GM19395 (cell line): ENCODE measurements around the gene RASA2.
"Not testable (repeated sequence)": the region's sequence is repeated elsewhere in the genome, so short reads cannot be mapped to it uniquely, and the experiment has no call there.

Experiments used
- ATAC-seq: cut with Tn5 transposase; IDR thresholded peaks from one replicate; pipeline ENCODE4 v1.9.1; 2021; ENCODE audit warnings: mild to moderate bottlenecking, moderate library complexity; ENCODE audit not compliant: unreplicated experiment

Gene RASA2

DNA sequence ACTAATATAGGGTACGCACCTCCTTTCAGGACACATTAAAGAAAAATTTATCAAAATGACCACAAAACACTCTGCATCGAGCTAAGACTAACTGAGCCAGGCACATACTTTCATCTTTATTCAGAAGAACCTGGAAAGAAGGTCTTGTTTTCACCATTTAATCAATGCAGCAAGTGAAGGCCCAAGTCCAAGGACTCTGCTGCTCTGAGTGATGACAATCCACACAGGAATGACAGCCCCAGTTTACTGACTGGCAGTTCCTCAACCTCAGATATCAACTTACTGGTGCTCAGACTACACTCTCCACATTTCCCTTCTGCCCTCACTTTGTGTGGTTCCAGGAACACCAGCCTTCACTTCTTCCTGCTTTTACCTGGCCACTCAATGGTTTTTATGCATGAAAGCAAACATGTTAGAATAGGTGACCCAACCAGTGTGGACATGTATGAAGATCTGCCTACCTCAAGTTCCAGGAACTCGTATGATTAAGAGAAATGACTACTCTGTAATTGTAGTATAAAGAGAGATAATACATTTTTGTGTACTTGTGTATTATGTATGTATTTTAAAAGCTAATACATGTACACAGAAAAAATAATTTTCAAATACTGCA lies 29.1 kb upstream of the RASA2 start:
- ATAC-seq: no peak

DNA sequence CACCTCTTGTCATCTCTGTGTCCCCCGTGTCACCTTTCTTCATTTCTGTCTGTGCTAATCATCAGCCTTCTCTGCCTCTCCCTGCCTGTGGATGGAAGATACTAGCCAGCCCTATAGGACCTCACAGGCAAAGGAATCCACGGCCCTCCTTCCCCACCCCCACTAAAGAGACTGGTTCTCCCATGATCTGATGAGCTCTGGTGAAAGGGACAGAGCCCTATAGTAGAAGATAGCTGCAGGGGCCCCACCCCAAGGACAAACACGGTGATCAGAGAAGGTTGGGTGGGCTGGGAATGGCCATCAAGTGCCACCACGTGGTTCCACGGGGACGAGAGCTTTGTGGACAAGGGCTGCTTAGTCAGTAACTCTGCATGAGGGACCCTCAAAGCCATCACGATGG lies 27.8 kb upstream of the RASA2 start:
- ATAC-seq: no peak

DNA sequence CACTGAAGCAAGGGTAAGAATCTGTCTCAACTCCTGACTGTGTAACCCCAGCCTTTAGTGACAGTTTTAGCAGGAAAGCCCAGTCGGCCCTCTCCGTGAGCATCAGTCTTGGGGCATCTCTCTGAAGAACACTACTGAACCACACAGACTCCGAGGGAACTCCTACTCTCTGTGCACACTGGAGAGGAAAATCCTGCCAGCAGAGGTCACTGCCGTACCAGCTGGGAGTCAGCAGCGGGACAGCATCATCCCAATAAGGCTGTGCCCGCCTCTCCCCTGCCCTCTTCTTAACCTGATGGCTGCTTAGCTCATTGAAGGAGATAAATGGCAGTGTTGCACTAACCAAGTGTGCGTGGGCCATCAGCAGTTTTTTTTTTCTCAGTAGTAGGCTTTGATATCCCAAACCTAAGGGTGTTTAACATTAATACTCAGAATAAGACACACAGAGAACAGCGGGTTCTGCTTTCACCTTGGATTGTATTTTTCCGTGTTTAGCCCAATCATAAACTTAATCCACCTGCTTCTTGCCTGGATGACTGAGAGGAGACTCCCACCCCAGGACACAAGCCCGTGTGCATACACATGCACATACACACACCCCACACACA lies 26.6 kb upstream of the RASA2 start:
- ATAC-seq: no peak

DNA sequence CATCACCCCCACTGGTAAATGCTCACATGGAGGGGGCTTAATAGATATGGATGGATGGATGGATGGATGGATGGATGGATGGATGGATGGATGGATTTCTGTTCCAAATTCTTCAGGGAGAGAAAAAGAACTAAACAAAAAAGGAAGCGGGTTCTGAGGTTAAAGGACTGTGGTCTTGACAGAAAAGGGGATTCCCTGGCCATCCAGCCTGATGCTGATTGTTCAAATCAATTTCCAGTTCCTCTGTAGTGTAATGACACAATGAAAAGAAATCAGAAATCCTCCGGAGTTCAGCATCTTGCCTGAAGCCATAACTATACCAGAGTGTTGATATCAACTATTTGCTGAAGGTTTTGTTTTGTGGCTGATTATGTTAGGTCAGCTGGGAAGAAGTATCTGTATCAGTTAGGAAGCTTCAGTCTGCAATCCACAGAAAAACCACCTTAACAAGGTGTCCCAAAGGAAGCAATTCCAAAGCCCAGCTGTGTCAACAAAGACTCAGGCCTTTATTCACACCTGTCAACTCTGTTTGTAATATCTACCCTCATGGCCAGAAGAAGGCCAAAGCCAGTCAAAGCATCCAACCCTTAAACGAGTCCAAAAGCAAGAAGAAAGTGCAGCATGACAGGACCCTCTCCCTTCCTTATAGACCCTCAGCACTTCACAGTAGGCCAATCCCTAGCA lies 24.5 kb upstream of the RASA2 start:
- no peak for ATAC-seq

DNA sequence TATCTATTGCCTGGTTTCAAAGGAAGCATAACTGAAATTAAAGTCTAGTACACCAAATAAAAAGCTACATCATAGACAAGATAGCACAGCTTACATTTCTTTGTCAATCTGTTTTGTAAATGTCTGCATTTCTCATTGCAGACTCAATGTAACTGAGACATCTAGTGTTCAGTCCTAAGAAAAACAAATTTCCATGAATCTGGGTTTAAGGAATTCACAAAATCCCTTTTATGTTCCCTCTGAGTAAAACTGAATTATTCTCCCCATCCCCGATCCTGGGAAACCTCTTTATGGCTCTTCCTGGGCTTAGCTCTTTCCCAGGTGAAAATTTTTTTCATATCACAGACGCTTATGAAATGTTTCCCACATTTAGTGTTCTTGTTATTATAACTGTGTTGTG lies 21.6 kb upstream of the RASA2 start:
- no peak for ATAC-seq

DNA sequence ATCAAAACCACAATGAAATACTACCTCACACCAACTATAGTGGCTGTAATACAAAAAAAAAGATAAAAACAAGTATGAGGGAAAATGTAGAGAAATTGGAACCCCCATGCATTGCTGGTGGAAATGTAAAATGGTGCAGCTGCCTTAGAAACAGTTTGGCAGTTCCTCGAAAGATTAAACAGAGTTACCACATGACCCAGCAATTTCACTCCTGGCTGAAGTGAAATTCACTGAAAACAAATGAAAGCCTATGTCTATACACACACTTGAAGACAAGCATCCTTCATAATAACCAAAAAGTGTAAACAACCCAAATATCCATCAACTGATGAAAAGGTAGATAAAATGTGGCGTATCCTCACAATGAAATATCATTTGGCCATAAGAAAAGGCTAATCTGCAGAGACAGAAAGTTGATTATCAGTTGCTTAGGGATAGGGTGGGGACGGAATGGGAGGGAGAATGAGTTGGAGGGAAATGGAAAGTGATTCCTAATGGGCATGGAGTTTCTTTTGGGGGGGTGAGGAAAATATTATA lies 20.1 kb upstream of the RASA2 start:
- no peak for ATAC-seq

DNA sequence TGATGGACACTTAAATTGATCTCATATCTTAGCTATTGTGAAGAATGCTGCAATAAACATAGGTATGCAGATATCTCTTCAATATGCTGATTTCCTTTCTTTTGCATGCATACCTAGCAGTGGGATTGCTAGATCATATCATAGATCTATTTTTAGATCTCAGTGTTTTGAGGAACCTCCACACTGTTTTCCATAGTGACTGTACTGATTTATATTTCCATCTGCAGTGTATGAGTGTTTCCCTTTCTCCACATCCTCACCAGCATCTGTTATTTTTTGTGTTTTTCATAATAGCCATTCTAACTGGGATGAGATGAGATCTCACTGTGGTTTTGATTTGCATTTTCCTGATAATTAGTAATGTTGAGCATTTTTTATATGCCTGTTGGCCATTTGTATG lies 17.1 kb upstream of the RASA2 start:
- no peak for ATAC-seq

DNA sequence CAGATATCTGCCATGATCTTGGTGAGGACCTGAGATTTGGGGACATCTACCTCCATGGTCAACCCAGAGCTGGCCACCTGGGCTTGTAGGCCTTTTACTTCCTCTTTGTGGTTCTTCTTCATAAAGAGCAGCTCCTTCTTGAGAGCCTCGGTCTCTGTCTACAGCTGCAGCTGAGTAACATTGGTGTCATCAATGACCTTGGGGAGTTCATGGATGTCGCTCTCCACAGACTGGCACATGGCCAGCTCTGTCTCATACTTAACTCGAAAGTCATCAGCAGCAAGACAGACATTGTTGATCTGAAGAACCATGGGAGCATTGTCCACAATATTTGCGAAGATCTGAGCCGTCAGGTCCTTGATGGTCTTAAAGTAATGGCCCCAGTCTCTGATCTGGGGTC lies 15.7 kb upstream of the RASA2 start:
- no peak for ATAC-seq

DNA sequence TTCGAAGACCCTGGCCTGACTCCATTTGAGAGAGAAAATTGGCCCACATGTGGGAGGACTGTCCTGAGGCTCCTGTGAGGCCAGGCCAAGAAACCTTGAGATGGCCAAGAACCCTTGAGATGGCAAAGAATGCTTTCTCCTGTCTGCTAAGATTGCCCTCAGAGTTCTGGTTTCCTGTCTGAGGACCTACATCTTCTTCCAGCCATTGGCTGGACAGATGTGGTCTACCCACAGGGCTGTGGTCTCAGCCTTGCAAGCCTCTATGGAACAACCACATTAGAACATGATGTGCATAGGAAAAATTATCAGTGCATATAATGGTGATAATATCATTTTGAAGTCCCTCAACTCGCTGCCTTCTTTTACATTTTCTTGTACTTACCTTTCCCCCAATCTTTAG lies 10.8 kb upstream of the RASA2 start:
- ATAC-seq: no peak

DNA sequence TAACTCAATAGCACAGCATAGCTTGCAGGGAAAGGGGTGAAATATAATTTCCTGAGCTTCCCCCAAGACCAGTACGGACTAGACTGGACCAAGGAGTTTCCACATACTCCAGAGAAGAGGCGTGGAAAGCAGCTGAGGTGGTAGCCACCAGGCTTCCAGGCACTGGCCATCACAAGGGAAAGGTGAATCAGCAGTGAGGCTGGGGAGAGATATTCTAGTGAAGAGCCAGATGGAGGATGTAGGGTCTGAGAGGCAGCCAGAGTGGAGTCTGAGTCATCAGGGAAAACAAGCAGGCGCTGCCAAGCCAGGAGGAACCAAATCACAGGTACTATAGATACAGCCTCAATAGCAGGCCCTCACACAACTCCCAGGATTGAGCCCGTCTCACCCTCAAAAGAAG lies 9.6 kb upstream of the RASA2 start:
- no peak for ATAC-seq

DNA sequence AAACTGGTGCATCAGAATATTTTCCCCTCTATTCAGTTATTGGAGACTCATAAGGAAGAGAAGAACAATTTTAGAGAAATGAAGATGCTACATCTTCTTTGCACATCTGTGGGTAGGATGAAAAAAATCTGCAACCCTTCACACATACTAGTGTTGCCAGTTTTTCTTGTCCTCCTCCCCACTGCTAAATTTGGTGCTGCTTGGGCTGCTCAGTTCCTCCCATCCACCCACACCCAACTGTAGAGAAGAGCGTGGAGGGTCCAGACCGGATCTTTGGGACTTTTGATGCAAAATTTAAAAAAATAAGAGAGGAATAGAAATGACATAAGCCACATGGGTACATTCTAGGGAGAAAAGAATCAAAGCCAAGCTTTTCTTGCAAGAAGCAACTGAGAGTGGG lies 8.7 kb upstream of the RASA2 start:
- no peak for ATAC-seq

DNA sequence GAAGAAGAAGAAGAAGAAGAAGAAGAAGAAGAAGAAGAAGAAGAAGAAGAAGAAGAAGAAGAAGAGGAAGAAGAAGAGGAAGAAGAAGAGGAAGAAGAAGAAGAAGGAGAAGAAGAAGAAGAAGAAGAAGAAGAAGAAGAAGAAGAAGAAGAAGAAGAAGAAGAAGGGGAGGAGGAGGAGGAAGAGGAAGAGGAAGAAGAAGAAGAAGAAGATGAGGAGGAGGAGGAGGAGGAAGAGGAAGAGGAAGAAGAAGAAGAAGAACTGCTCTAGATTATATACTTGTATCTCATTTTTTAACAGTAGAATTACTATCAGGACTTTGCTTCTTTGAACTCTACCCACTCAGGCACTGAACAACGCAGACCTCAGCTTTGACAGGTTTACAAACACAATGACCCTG lies 8.0 kb upstream of the RASA2 start:
- not testable (repeated sequence) for ATAC-seq

DNA sequence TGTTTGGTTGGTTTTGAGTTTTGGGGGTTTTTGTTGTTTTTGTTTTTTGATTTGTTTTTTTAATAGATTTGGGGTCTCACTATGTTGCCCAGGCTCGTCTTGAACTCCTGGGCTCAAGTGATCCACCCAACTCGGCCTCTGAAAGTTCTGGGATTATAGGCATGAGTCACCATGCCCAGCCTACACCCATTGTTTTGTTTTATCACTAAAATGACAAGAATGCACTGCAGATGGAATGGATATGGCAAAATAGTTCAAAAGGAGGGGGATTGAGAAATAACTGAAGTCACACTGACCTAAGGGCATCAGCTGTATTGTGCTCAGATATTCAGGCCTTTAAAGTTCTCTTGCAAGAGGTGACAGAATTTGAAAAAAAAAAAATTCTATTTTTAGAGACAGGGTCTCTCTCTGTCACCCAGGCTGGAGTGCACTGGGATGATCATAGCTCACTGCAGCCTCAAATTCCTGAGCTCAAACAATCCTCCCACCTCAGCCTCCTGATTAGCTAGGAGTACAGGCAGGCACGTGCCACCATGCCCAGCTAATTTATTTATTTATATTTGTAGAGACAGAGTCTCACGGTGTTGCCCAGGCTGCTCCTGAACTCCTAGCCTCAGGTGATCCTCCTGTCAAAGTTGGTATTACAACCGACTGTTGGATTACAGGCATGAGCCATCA lies 4.4 kb upstream of the RASA2 start:
- ATAC-seq: no peak

DNA sequence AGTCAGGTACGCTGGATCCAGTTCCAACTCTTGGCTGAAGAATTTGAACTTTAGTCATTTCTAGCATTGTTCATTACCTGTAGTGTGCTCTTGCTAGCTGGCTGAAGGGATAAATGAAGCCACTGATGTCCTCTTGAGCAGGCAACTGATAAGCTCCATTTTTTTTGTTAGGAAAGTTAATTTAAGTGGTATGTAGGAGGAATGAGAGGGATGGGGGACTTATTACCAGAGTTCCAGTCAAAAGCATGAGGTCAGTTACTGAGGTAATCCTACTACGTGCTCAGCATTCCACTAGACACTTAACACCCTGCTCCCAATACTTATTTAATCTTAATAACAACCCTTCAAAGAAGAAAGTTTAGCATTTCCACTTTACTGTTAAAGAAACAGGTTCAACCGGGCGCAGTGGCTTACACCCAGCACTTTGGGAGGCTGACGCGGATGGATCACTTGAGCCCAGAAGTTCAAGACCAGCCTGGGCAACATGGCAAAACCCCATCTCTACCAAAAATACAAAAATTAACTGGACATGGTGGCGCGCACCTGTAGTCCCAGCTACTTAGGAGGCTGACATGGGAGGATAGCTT lies 2.0 kb upstream of the RASA2 start:
- ATAC-seq: no peak

DNA sequence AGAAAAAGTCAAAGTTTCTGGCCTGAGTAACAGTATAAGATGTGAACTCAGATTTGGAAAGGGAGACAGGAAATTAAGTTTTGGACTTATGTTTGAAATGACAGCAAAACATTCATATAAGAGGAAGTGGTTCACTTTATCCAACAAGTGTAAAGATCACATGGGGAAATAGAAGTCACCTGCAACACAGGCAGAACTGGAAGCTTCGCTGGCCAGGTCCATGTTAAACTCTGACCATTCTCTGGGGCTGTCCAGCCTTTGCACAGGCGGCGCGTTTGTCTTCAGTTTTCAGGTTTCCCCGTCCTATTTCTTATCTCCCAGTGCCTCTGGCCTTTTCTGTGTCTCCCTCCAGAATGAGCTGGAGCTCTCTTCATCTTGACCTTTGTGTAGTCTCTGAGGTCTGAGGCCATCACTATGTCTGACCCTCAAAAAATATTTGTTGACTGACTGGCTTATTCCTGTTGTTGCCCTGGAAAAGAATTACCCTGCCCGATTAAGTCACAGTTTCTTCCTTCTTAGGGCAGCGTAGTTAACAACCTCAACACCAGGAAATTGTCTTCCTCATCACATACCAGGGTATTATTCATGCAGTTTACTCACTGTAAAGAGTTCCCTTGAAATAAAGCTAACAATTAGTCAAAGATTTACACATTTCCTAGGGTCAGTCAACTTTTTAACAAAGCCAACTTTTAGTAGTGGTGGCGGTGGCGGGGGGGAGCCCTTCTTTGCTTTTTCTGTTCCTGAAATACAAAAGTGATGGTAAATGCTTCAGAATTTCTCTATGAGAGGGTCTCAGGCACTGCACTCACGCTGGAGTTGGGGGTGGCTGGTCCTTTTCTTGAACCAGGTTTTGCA lies 959 bp upstream of the RASA2 start:
- ATAC-seq: no peak

DNA sequence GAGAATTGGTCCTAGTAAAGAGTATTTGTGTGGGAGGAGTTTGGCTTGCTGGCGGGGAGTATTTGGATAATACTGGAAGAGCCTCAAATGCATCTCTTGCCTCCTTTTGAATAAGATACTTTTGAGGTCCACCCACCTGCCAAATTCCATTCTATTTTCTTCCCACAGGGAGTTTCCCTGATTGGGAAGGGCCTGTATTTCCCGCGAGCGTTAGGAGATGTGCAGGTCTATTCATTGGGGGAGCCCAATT lies 406 bp upstream of the RASA2 start:
- no peak for ATAC-seq

DNA sequence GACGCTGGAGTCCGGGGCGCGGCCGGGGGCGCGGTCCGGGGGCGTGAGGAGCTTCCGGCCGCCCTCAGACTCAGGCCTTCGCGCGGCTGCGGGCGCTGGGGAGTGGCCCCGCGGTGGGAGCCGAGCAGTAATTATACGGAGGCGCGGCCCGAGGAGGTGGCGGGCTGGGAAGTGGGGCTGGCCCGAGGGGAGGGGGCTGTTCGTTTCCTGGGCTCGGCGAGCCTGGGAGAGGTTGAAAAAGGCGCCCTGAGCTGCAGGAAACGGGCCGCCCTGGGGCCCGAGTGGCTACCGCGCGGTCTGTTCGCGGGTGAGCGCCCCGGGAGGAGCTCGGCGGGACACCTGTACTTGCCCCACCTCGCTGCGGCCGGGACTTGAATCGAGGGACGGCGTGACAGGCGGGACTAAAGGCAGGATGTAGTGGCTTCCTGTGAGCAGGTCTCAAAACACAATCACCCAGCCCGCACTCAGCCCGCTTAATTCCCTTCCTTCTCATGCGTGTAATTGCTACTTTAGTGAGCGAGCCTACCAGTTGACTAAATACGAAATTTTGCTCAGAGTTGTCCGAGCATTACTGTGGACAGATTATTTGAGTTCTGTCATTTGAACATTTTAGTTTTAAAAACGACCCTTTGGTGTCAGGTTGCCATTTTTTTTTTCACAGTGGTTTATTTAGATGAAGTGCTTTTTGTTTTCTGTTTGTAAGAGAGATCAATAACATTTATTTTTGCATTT lies 860 bp downstream of the RASA2 start:
- ATAC-seq: peak; percentile 86

DNA sequence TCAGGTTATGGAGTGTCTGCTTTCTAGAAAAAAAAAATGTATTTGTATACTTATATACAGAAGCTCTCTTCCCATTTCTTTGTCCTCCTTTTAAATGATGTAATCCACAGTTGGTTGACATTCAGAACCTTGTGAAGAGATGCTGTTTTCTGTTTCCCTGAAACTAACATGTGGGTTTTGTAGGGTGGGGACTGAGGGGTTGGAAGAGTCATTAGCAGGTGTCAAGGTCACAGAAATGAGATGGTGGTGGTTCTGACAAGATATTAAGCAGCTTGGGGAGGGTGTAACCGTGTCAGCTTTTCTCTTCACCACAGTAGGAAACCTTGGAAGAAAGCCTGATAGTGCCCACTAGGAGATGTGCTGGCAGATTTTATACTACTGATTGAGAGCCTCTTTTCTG lies 2.4 kb downstream of the RASA2 start:
- ATAC-seq: no peak

DNA sequence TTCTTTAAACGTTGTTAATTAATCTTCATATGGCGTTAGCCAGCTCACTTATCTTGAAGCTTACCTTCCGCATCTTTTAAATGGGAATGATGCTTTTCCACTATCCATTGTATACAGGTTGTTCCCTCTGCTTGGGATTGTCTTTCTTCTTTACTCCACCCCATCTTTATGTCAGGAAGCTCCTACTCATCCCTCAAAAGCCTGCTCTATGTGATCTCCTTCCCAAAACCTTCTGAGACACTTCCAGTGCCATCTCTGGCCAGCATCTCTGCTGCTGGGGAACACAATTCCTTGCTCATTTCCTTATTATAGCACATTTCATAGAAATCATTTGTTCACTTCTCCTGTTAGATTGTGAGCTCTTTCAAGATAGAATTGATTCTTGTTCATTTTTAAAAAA lies 4.3 kb downstream of the RASA2 start:
- ATAC-seq: no peak

DNA sequence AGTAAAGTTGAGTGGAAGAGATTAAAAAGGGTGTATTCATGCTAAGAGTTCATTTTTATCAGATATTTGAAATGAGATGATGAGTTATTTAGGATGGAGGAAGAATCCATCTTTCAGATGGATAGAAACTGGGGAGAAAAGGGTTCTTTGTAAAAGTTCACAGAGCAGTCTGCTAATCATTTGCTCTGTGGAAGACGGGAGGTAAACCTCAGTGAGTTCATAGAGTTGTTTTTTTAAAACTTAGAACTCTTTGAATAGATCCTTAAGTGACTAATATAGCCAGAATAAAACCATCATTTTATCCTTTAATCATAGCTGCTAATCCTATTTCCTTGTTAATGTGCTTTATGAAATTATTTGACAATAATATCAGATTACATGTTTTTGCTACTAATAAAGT lies 5.1 kb downstream of the RASA2 start:
- ATAC-seq: no peak
